A673 (cell line): Measurements from ENCODE around the gene DEDD. TPM values are rescaled to one million over a fixed set of nuclear protein-coding genes. Genes with fewer than 3 reads are reported as not detected.

Experiments used
- BruUV-seq: library from RNA; stranded (reverse); fragments of 400-500 nt; replicated peaks from 2 replicates; lab custom pipeline; 2021; lab: Mats Ljungman, UMichigan
- CTCF ChIA-PET: fragments of 300-600 bp; sonication (Branson Sonifier 250); formaldehyde crosslinking; loops from one replicate; lab custom pipeline; 2022; ENCODE audit warnings: antibody characterized with exemption; lab: Charles Lee
- POLR2A ChIA-PET: fragments of 300-600 bp; sonication (Branson Sonifier 250); formaldehyde crosslinking; loops from one replicate; lab custom pipeline; 2022; ENCODE audit warnings: antibody characterized with exemption; ENCODE audit not compliant: low non-redundant PET; lab: Charles Lee
- DNase-seq: peaks from one replicate; pipeline ENCODE4 v3.0.0-alpha.2; 2015; ENCODE audit warnings: low spot score
- H3K27ac ChIP-seq: fragments of 200-600 bp; sonication (generic); 2 replicates; pipeline ENCODE4 v1.5.1; 2016; ENCODE audit warnings: mixed run types, low read depth, mild to moderate bottlenecking, mixed read lengths, antibody characterized with exemption, low read length; ENCODE audit not compliant: poor library complexity, severe bottlenecking
- H3K27me3 ChIP-seq: fragments of 200-600 bp; sonication (generic); replicated peaks from 2 replicates; pipeline ENCODE4 v1.6.1; 2017; ENCODE audit warnings: mixed run types, low read depth, mild to moderate bottlenecking, mixed read lengths, antibody characterized with exemption, low read length; ENCODE audit not compliant: insufficient read depth, poor library complexity
- H3K36me3 ChIP-seq: fragments of 200-600 bp; sonication (generic); 2 replicates; pipeline ENCODE4 v1.6.1; 2016; ENCODE audit warnings: mixed run types, mild to moderate bottlenecking, mixed read lengths, antibody characterized with exemption, low read length; ENCODE audit not compliant: insufficient read depth, poor library complexity, severe bottlenecking
- H3K4me1 ChIP-seq: fragments of 200-600 bp; sonication (generic); 2 replicates; pipeline ENCODE4 v1.6.1; 2017; ENCODE audit warnings: mixed run types, mild to moderate bottlenecking, mixed read lengths, antibody characterized with exemption, low read length; ENCODE audit not compliant: insufficient read depth, poor library complexity, severe bottlenecking
- H3K4me3 ChIP-seq: fragments of 200-600 bp; sonication (generic); 2 replicates; pipeline ENCODE4 v1.5.1; 2016; ENCODE audit warnings: low read depth, mixed run types, mild to moderate bottlenecking, mixed read lengths, low read length; ENCODE audit not compliant: poor library complexity, severe bottlenecking
- H3K9me3 ChIP-seq: fragments of 200-600 bp; sonication (generic); 2 replicates; pipeline ENCODE4 v1.6.1; 2016; ENCODE audit warnings: mixed run types, low read depth, mild to moderate bottlenecking, mixed read lengths, antibody characterized with exemption, low read length; ENCODE audit not compliant: poor library complexity, severe bottlenecking
- EZH2 ChIP-seq: fragments of 200-600 bp; sonication (generic); IDR thresholded peaks from 2 replicates; pipeline ENCODE4 v1.6.1; 2017; ENCODE audit warnings: borderline replicate concordance, low read depth, mild to moderate bottlenecking, mixed read lengths, antibody characterized with exemption, low read length; ENCODE audit not compliant: poor library complexity, severe bottlenecking
- intact Hi-C: fragments of 100-400 bp; cut with micrococcal nuclease; formaldehyde crosslinking; loops from one replicate; pipeline ENCODE4 v1.10.0; 2022; ENCODE audit not compliant: unreplicated experiment
- total RNA-seq: library from RNA; stranded (reverse); gene quantifications from 2 replicates; pipeline ENCODE4 v1.2.3, GENCODE V29; 2021
- TF ChIP-seq, protein P1 (sequence below): fragments of 300-800, 200-600 bp; sonication (generic); conservative IDR thresholded peaks from 2 replicates; pipeline ENCODE4 v1.5.1; 2017; ENCODE audit warnings: low read depth, mild to moderate bottlenecking, antibody characterized with exemption, low read length, moderate library complexity, mixed read lengths

DEDD gene
- total RNA-seq, 1 experiment from 2014 or later = 54.6 TPM

DNA sequence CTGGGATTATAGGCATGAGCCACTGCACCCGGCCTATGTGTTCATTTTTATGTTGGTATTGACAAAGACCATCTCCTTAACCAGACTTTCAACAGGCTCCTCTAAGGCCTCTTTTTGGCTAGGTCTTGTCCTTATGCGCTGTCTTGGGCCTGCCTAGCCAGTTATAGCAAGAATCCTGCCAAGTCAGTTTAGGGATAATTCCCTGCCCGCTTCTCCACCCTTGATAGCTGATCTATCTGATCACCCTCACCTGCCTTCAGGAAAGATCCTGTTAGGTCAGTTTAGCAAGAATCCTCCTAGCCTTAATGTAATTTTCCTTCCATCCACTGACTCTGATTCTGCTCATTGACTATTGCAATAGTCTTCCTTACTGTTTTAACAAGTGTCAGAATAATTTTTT lies 47.2 kb upstream of the DEDD start:
- H3K36me3 ChIP-seq = peaks cover 6% of the 10 kb centered on the region
- peaks cover 15% of the 10 kb centered on the region for H3K4me1 ChIP-seq
- no peak overlapping the region for H3K4me3 ChIP-seq
- no peaks in the 10 kb centered on the region for H3K9me3 ChIP-seq
- no peak for TF ChIP-seq EZH2
- TF ChIP-seq, protein P1, sequence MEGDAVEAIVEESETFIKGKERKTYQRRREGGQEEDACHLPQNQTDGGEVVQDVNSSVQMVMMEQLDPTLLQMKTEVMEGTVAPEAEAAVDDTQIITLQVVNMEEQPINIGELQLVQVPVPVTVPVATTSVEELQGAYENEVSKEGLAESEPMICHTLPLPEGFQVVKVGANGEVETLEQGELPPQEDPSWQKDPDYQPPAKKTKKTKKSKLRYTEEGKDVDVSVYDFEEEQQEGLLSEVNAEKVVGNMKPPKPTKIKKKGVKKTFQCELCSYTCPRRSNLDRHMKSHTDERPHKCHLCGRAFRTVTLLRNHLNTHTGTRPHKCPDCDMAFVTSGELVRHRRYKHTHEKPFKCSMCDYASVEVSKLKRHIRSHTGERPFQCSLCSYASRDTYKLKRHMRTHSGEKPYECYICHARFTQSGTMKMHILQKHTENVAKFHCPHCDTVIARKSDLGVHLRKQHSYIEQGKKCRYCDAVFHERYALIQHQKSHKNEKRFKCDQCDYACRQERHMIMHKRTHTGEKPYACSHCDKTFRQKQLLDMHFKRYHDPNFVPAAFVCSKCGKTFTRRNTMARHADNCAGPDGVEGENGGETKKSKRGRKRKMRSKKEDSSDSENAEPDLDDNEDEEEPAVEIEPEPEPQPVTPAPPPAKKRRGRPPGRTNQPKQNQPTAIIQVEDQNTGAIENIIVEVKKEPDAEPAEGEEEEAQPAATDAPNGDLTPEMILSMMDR = no peak
- POLR2A ChIA-PET = no interaction called here
- intact Hi-C loops = loop anchor here (5.0 kb wide), 1 partner anchor 203 kb away; no protein-coding TSS in a partner anchor
- DNase-seq = no peak
- H3K27me3 ChIP-seq = no peaks in the 10 kb centered on the region
- no TSS peak for BruUV-seq
- no peak overlapping the region for H3K27ac ChIP-seq
- CTCF ChIA-PET = no interaction called here

DNA sequence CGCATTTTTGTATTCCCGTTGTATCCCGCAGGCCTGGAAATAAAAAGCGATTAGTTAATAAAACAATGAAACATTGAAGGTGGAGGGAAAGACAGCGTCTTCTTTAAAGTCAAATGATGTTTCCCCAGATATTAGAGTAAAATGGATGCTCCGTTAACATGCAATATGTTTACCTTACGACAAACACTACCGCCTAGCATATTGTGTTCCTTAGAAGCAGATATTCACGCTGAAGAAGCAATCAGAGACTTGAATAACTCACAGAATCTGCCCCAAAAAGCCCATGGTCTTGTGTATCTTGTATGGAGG lies 45.4 kb upstream of the DEDD start:
- POLR2A ChIA-PET = interaction anchor here (1.5 kb wide), 1 partner anchor 24 kb away, joined by 5 read pairs; the partner anchor contains the start of gene NDUFS2
- Histone ChIP-seq H3K4me1 (peaks cover 15% of the 10 kb centered on the region), H3K36me3 (peaks cover 22% of the 10 kb centered on the region), H3K27me3 (no peaks in the 10 kb centered on the region), H3K4me3 (peak overlapping the region; percentile 78), H3K9me3 (no peaks in the 10 kb centered on the region), H3K27ac (peak overlapping the region; percentile 87)
- BruUV-seq = no TSS peak
- CTCF ChIA-PET = no interaction called here
- DNase-seq = no peak
- intact Hi-C loops = no loop called here
- TF ChIP-seq, protein P1 = no peak
- no peak for TF ChIP-seq EZH2

DNA sequence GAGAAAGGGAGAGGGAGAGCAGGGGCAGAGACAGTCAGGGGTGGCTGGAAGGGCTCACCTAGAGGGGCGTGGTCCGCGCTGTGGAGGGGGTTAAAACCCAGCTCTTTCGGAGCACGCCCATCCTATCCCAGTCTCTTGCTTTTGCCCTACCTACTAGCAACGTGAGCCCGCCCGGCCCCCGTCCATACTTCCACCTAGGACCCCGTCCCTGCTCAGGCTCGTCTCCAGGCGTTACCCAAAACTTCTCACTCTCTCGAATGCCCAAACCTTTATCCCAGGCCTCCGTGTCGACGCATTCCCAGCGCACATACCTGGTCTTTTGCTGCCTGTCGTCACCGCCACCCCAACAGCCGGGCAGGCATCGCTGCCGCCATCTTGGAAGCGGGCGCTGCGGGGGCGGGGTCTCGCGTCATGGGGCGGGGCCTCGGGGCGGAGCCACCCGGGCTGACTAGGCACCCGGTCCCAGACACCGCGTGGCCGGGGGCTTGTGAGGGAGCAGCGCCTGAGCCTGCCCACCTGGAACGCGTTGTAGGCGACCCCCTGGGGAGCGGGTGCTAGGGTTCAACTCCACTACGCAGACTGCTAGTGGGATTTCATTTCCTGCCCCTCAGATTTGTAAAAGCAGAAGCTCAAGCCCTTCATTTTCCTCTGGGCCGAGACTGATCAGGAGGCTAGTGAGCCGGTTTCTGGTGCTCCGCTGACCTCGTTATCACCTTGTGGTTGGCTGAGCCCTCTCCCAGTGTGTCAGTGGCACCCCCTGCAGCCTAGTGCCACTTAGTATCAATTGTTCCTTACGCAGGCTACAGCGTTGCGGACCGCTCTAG lies 44.9 kb upstream of the DEDD start, which contains the start of gene B4GALT3:
Gene B4GALT3, minus strand, starts transcription at position 396 of the 824 bp plus-strand sequence. CDS start 1,447 bp downstream, outside the sequence.
- peak; percentile 89 for DNase-seq
- ChIA-PET POLR2A (interaction anchor here (1.5 kb wide), 1 partner anchor 25 kb away, joined by 5 read pairs; the partner anchor contains the start of gene NDUFS2), CTCF (no interaction called here)
- Histone ChIP-seq H3K4me1 (peaks cover 15% of the 10 kb centered on the region), H3K4me3 (peak within 1 kb of the TSS; percentile 78), H3K36me3 (peaks cover 28% of the 10 kb centered on the region), H3K9me3 (no peaks in the 10 kb centered on the region), H3K27ac (peak within 1 kb of the TSS; percentile 87), H3K27me3 (no peaks in the 10 kb centered on the region)
- intact Hi-C loops = no loop called here
- TF ChIP-seq, protein P1 = no peak
- no peak for TF ChIP-seq EZH2
- BruUV-seq = TSS peak; percentile 93
